Left renal pelvis (tissue), 4 donors: ENCODE results near the gene FLCN. TPM values are rescaled to one million over a fixed set of nuclear protein-coding genes. Genes with fewer than 3 reads are reported as not detected.
"Not testable (repeated sequence)": the region's sequence is repeated elsewhere in the genome, so short reads cannot be mapped to it uniquely, and the experiment has no call there.

Source experiments
- DNase-seq, 4 donors: peaks; one replicate each; pipeline ENCODE4 v3.0.0-alpha.2; 2013; ENCODE audit warnings: low read depth in 4 of 4, low spot score in 3 of 4
- polyA plus RNA-seq, 4 donors: library from polyadenylated mRNA; unstranded; fragments of 120-200 nt; gene quantifications; one replicate each; pipeline ENCODE4 v1.2.1, GENCODE V29; 2013; ENCODE audit not compliant: insufficient read length in 4 of 4

FLCN gene
- polyA plus RNA-seq, 4 donors, result 16.2 to 53.8 (median 31.8) TPM

DNA sequence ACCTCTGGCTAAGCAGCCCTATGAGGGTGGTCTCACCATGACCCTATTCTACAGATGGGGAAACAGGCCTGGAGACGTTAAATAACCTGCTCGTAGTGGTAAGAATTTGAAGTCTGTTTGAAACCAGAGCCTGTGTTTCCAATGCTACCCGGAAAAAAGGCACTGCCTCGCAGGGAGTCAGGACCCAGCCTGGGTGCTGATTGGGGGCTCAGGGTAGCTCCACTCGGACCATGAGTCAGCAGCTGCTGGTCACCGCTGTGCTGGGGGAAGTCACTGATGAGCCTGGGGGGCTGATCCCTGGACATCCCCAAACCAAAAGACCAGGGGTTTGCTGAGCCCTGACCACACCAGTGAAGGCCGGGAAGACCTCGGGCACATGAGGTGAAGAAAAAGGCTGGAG, 21.4 kb downstream of the FLCN start:
- DNase-seq, result no peak

DNA sequence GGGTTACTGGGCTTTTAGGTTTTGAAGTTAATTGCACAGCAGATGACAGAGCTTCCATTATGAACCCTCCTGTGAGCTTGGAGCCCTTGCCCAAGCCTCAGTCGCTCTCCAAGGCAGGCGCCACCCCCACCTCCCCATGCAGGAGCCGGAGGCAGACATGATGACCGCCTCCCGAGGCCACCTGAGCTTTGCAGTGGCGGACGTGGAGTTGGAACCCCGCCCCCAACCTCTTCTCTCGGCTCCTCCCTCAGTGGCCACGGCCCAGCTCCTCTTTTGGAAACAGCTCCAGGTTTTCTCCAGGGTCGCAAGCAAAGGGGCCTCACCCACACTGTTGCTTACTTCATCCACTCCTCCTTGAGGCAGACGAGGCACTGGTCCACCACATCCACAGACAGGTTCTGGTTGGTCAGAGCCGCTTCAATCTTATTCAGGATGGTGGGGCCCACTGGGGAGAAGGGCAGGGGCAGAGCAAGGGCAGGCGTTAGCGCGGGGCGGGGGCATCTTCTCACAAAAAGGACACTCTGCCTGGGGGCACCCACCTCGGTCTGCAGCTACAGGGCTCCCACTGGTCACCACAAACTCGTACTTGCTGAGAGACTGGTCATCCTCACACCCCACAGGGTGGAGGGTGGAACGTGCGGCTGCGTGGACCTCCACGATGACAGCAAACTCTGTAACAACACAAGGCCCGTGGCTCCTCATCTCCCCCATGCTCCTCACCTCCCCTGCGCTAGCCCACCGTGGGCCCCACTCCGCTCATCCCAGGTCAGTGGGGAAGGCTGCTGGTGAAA, 22.1 kb downstream of the FLCN start:
- no peak for DNase-seq

DNA sequence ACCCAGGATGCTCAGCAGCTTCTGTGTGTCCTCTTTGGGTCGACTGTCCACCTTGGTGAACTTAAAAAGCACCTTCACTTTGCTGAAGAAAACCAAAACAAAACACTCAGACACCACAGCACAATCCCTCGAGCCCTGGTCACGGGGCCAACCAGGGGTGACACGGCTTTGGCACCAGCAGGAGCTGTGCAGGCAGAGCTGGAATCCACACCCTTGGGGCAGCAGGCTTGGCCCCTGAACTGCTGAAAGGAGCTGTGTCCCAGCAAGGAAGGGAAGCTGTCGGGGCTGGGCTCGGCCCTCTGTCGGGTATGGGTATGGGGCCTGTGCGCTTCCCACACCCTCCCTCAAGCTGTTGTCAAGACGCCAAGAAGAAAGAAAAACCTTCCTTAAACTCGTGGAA, 23.2 kb downstream of the FLCN start:
- no peak for DNase-seq

DNA sequence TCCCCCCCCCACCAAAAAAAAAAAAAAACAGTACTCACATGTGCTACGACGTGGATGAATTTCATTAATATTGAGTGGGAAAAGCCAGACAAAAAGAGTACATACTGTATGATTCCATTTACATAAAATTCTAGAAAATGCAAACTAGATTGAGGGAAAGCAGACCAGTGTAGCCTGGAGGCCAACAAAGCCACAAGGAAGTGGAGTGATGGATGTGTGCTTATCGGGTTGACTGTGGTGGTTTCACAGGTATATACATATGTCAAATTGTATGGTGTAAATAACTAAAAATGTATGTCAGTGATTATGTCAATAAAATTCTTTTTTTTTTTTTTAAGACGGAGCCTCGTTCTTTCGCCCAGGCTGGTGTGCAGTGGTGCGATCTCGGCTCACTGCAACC, 29.0 kb downstream of the FLCN start:
- DNase-seq, result no peak

DNA sequence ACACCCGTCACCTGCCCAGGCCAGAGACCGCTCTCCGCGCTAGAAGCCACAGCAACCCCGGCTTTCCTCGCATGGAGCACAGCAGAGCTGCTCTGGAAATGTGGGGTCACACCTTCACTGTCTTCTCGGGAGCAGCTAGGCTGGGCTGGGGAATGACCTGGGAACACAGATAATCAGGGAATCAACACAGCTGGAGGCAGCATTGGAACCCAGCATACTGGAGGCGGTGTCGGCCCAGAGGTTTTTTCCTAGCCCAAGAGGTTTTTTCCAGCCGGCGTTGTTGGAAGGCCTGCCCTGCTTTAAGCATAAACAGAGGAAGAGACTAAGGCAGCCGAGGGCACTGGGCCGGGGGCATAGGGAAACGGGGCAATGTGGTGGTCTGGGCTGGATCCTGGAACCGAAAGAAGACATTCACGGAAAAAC, 30.0 kb downstream of the FLCN start:
- no peak for DNase-seq

DNA sequence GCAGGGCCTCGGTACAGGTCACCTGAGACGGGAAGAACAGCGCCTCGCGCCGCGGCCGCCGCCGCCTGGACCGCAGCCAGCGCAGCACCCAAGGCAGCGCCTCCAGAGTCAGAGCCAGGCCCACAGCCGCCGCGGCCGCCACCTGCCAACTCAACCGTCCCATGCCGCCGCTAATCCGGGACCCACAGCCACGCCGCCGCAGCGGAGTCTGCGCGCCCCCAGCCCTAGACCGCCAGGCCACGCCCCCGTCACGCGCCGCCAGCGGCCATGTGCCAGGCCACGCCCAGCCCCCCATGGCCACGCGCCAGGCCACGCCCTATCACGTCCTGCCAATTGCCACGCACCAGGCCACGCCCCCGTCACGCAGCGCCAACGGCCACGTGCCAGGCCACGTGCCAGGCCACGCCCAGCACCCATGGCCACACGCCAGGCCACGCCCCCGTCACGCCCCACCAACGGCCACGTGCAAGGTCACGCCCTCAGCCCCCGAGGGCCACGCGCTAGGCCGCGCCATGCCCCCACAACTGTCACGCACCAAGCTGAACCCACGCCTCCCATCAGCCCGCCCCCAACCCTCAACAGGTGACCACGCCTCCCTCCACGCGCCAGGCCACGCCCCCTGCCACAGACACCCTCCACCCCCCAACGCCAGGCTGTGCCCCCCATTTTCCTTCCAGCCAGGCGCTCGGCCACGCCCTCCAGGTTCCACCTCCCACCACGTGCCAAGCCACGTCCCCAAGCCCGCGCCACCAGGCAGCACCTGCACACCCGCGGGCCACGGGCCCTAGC, 30.6 kb downstream of the FLCN start, which contains the start of gene PLD6:
PLD6 (minus strand) TSS at position 210 of the 789 bp plus-strand sequence; CDS start at position 163, 47 bp downstream.
- peak in 1 of 4 donors; percentile 22 for DNase-seq

DNA sequence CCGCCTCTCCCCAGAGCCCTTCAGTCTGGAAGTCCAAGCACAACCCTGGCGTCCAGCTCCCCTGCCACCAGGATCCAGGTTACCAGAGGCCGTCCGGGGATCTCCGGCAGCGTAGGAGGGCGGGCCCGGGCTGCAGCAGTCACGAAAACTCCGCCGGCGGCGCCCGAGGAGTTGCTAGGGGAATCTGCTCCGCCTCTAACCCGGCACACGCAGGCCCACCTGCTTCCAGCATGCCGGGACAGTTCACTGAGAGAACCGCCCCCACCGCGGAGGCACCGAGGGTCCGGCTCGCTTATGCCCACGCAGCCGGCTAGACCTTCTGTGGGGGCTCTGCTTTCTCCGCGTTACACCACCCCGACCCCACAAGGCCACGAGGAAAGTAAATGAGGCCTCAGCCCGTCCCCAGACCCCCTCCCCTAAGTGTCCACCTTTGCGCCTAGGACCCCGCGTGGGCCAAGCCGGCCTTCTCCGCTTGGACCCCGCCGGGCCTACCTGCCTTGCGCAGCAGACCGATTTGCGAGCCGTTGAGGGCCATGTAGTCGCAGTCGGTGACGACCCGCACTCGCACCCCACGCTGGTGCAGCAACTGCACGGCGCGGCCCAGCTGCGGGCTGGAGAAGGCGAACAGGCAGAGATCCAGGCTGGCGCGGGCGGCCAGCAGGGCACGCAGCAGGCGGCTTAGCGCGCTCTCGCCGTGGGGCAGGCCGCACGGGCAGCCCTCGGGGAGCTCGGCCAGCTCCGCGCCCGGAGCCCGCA, 31.4 kb downstream of the FLCN start:
- DNase-seq, result no peak

DNA sequence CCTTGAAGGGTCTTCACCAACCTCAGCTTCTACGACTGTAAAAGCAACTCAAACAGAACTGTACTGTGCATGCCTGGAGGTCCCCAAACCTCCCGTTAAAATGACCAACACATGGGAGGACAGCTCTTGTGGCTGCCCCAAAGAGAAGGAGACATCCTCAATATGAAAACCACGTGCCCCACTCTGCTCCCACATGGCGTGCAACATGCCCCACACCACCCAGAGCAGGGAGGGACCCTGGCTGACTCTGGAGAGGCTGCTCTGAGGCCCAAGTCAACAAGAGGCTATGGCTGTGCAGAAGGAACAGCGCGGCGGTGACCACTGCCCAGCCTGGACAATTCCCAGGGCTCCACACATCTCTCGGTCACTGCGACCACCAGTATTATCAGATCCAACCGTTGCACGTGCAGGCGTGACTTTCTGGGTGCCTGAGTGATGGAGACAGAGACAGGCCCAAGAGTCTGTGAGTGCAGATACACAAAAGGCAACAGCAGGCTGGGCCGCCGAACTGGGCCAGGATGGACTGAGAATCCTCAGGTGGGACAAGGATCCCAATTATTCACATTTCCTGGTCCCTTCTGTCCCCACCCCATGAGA, 32.2 kb downstream of the FLCN start:
- DNase-seq, result no peak

DNA sequence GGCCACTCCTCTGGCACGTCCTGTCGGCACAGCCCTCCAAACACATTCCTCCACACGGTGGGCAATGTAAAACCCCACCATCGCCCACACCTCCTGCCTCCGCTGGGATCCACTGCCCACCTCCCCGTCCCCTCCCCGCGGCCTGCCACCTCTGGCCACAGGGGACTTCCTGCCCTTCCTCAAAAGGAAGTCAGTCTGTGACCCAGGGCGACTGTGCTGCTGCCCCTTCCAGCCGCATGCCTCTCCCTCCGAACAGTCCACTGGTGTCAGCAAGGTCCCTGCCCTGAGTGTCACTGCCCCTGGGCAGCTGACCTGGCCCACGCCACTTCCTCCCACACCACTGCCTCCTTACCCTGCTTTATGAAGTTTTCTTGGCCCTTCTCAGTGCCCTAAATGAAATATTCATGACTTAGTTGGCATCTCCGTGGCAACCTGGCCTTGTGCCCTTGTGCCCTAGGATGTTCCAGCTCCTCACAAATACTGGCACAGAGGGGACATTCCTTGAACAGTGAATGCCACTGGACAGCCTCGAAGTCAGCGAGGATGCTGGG, 32.9 kb downstream of the FLCN start:
- DNase-seq, result no peak

DNA sequence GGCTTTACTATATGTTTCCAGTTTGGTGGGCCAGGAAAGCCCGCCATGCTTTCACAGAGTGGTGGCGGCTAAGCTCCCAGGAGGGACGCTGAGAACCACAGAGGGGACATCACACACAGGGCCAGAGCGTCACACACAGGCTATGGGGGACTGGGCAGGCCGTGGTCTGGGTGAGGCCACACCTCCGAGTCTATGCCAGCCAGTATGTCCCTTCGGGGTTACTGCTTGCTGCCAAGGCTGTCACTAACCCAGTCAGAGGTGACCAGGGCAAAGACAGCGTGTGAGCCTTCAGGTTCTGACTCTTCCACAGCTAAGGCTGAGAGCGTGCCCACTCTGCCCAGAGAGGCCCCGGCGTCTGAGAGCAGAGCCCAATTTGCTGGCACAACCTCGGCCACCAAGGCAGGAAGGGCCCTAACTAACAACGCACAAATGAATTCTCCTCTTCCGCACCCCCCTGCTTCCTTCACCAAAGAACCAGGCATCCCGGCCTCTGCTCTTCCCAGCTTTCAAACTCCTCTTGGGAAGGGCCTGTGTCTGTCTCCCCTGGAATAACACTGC, 33.7 kb downstream of the FLCN start:
- no peak for DNase-seq

DNA sequence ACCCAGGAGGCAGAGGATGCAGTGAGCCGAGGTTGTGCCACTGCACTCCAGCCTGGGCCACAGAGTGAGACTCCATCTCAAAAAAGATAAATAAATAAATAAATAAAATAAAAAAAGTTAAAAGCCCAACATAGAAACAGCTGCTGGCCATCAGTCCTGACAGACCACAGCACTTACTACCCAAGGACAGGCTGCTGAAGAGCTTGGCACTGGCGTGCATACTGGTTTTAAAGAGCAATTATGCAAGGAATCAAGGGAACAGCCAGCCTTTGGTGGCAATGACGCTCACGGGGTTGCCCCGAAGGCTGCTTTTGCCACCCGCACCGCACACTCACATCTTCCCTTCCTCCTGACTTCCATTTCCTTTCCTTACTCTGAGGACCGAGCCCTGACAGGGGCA, 35.1 kb downstream of the FLCN start:
- no peak for DNase-seq

DNA sequence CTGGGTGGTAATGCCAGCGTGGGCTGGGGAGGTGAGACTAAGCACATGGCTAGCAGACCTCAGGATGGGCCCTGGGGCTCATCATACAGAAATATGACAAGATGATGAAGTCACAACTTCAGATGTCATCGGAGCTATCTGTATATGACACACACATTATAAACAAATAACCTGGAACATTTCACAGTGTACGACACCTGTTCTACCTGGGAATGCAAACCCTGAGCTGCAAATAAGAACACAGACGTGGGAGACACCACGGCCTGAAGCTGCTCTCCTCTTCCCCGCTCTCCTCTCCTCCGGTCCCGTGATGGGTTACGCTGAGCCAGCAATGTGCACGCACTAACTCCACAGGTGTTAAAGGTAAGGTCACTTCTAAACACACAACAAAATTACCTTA, 35.7 kb downstream of the FLCN start:
- no peak for DNase-seq

DNA sequence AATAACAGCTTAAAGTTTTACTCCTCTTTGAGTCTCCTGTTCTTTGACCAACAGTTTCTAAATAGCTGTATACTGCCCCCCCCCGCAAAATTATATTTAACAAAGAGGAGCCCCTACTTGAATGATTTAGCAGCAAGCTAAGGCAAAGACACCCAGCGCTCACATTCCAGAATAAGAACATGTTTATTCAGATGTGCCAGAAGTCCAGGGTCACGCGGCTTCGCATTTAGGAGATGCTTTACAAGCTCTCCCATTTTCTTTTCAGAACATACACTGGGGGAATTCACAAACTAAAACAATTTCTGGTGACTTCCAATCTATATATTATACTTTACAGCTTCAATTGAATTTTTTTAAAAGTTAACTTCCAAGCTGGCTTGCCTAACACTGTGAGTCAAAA, 36.1 kb downstream of the FLCN start:
- DNase-seq, result no peak

DNA sequence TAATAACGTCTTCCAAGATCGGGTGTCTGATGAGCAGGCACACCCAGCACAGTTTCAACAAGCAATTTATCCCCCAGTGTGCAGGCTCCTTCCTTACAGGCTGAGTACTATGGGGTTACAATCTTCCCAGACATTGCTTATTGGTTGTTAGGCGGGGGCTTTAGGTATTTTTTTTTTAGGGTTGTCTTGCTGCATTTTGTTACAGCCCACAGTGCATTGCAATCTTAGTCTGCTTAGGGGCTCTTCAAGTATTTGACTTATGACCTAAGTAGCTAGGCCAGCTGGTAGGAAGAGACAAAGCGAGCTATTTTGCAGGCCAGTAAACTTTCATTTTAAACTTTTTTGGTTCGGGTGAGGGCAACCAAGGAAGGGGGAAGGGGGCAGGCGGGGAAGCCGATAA, 36.7 kb downstream of the FLCN start:
- DNase-seq, result no peak

DNA sequence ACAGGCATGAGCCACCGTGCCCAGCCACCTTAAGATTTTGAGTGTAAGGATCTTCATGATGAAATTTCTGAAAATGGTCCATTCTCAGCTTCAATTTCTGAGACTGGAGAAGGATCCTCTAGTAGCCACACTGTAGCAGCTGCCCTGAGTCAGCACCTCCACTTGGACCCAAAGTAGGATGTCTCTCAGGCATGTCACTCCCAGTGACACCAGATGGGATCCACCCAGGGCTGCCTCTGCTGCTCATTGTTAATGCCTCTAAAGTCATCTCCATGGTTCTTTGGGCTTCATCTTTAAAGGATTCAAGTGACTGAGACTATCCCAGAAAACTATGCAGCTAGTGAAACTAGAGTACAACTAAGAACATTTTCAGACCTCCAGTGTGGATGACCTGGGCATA, 38.7 kb downstream of the FLCN start:
- no peak for DNase-seq

DNA sequence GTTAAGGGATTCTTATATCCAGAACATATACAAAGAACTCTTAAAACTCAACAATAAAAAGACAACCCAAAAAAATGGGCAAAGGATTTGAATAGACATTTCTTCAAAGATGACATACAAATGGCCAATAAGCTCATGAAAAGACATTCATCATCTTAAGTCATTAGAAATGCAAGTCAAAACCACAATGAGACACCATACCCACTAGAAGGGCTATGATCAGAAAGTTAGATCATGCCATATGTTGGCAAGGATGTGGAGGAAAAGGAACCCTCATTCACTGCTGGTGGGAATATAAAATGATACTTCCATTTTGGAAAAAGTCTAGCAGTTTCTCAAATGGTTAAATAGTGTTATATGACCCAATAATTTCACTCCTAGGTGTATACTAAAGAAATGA, 40.2 kb downstream of the FLCN start:
- DNase-seq, result no peak

DNA sequence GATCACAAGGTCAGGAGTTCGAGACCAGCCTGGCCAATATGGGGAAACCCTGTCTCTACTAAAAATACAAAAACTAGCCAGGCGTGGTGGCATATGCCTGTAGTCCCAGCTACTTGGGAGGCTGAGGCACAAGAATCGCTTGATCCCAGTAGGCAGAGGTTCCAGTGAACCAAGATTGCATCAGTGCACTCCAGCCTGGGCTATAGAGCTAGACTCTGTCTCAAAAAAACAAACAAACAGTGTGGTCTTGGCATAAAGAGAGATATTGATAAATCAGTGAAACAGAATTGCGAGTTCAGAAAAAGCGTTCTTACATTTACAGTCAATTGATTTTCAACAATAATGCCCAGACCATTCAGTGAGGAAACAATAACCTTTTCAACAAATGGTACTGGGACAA, 41.5 kb downstream of the FLCN start:
- not testable (repeated sequence) for DNase-seq

DNA sequence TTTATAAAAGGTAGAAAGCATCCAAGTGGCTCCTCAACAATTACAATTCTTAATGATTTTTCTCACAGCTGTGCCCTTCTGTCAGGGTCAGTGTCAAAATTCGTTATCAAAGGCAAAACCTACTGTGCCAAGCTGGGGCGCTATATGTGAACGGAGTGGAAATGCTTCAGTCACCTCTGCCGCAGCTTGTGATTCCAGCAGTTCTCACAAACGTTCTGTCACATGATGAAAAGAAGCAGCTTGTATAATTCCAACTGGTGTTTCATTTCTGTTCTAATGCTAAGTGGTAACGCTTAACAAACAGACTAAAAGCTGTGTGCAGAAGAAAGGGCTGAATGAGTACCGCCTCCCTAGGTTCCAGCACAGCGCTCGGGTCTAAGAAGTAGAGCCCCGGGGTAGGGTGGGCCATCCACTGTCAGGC, 45.0 kb downstream of the FLCN start:
- no peak for DNase-seq

DNA sequence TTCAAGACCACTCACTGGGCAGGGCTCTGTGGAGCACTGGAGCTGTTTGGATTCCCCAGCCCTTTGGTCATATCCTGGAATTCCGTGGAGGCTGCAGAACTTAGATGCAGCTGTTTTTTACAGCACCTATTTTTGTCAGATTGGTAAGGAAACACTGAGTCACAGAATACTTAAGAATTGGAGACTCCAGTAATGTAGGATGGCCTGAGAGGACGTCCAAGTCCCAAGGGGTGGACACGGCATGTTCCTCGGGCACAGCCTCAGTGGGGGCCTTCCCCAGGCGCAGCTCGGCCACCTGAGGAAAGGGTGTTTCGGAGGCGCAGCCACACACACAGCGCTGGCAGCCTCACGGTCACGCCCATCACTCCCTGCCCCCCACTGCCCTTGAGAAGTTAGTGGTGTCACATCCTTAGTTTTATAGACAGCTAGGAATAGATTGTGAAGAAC, 45.6 kb downstream of the FLCN start:
- no peak for DNase-seq

DNA sequence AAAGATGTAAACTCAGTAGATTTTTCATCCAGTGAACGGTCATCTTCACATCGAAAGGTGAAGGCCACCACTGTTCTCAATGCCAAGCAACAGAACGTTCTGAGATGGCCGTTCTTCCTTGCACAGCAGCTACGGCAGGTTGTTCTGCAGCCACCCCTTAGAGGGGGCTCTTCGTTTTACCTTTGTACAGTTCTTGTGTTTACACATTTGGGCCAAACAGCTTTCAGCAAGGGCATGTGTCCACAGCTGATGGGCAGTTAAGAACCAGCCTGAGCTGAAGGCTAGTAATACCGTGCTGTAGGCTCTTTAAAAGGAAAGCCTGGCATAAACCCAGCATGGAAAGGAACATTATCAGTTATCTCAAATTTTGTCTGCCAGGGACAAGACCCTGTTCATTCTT, 46.8 kb downstream of the FLCN start:
- DNase-seq, result no peak
